Jurkat, Clone E6-1 (cell line): Measurements from ENCODE around the gene TECTA.
"Not testable (repeated sequence)": the region's sequence is repeated elsewhere in the genome, so short reads cannot be mapped to it uniquely, and the experiment has no call there.

ENCODE experiments used
- DNase-seq: peaks from one replicate; pipeline ENCODE4 v3.0.0-alpha.2; 2011; ENCODE audit warnings: low read depth, low spot score
- H3K4me3 ChIP-seq: 2 replicates; pipeline ENCODE4 v1.5.1; 2011; ENCODE audit warnings: mild to moderate bottlenecking, low read length, control low read depth, moderate library complexity

Gene TECTA

DNA sequence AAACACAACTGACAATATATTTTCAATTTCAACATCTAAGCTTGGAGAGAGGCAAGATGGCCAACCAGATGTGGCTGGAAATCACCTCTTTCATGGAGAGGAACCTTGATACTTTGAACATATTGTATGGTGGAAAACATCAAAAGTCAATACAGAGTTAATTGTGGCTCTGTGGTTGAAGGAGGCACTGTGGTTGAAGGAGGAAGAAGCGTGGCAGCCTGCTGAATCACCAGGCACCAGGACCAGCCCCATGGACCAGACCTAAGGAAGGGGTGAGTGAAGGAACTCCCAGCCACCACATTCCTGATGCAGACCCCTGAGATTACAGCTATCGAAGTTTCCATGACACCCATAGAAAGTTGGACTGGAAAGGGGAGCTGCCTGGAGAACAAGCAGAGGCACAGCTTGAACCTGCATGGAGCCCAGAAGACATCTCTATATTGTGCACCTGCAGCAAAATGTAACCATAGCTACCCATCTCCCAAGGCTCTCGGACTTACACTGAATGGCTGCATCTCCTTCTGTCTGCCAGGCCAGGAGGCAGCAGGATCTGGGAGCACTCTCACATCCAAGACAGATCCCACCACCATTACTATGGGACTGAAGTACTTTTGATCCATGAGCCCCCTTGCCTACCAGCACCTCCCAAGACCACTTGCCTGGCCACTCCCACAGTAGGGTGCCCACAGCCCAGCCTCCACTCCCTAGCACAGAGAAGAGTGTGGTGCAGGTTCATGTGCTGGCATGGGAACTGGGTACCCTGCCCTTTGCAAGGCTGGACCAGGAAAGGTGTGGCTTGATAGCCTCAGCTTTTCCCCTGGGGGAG, 111.7 kb downstream of the TECTA start:
- H3K4me3 ChIP-seq: no peak overlapping the region
- DNase-seq: no peak

DNA sequence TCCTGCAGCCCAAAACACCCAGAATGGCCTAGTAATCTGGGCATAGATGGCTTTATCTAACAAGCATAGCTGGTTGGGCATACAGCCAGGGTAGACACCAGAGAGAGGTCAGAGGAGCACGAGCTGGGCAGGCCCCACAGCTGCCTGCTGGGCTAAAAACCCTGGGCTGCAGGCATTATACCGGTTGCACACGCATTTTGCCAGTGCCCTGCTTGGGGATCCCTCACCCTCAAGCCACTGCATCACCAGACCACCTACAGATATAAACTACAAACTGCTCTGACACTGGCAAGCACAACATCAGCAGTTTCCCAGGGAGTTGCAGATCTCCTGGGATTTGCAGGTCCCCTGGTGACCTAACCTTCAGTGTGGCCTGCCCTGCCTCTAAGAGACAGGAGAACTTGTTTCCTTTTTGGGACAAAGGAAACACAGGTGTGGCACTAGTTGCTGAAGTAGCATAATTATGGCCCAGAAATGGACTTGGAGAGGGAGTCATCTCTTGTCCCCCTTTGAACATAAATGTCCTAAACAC, 112.4 kb downstream of the TECTA start:
- DNase-seq: no peak
- H3K4me3 ChIP-seq: no peak overlapping the region

DNA sequence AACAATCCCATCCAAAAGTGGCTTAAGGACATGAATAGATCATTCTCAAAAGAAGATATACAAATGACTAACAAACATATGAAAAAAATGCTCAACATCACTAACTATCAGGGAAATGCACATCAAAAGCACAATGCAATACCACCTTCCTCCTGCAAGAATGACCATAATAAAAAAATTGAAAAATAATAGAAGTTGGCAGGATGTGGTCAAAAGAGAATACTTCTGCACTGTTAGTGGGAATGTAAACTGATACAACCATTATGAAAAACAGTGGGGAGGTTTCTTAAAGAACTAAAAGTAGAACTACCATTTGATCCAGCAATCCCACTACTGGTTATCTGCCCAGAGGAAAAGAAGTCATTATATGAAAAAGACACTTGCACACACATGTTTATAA, 113.8 kb downstream of the TECTA start:
- no peak for DNase-seq
- no peak overlapping the region for H3K4me3 ChIP-seq

DNA sequence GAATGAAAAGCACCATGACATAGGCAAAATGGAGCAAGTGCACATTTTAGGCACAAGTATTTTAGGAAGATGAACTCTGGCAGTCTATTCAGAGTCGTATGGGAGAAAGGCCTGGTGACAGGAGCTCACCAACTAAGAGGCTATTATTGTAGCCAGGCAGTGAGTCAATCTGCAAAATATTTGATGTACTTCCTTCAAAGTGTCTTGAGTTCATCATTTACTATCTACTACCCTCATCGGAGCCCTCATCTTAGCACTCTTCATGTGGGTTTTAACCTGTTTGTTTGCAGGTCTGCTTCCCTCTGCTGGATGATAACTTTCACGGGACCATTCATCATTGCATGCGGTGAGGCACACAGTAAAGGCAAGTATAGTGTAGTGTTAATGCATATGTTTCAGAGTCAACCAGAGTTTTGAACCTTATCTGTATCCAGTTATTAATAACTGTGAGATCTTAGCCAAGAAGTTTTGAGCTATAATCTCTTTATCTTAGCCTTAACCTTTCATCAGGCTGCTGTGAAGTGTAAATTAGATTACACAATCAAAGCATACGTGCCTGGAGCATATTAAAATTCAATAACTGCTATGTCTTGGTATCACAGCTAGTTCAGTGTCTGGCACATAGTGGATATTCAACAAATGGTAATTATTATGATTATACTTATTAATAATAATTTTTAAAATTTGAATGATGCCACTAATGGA, 120.6 kb downstream of the TECTA start:
- DNase-seq: no peak
- H3K4me3 ChIP-seq: no peak overlapping the region

DNA sequence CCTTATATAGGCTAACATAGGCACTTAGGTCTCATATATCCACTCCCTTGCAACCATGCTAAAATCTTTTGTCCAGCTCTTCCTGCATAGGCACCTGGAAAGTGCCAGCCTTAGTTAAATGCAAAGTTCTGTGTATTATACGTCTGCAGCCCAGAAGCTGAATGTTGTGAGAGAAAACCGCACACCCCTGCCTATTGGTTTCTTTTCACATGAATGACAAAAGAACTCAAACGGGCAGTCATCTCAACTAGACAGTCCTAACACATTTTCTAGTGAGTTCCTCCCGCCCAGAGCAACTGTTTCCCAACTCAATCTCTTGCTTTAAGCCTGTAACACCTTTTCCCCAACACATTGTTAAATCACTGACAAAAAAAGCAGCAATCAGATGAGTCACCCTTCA, 122.1 kb downstream of the TECTA start:
- H3K4me3 ChIP-seq: no peak overlapping the region

DNA sequence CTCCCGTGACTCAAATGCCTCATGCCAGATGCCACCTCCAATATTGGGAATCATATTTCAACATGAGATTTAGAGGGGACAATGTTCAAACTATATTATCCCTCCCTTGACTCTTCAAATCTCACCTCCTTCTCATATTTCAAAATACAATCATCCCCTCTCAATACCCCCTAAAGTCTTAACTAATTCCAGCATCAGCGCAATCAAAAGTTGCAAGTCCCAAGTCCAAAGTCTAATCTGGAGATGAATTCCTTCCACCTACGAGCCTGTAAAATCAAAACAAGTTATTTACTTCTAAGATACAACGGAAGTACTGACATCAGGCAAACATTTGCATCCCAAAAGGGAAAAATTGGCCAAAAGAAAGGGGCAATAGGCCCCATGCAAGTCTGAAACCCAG, 124.3 kb downstream of the TECTA start:
- DNase-seq: no peak
- H3K4me3 ChIP-seq: no peak overlapping the region

More for the DNA sequence above, 122.1 kb downstream of the TECTA start:
- no peak for DNase-seq

DNA sequence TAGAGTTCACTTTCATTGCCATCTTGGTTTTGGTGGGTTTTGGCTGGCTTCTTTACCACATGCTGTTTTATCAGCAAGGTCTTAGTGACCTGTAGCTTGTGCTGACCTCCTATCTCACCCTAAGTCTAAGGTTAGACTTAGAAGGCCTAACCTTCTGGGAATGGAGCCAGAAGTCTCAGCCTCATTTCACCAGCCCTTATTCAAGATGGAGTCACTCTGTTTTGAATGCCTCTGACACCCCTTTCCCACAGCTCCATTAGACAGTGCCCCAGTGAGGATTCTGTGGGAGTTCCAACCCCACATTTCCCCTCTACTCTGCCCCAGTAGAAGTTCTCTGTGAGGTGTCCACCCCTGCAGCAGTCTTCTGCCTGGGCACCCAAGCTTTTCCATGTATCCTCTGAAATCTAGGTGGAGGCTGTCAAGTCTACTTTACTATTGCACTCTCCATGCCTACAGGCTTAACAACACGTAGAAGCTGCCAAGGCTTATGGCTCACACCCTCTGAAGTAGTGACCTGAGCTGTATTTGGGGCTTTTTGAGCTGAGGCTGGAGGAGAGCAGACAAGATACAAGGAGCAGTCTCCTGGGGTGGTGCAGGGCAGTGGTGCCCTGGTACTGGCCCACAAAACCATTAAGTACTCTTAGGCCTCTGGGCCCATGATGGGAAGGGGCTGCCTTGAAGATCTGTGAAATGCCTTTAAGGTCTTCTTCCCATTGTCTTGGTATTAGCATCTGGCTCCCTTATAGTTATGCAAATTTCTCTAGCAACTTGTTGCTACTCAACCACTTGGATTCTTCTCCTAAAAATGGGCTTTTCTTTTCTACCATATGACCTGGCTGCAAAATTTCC, 125.6 kb downstream of the TECTA start:
- H3K4me3 ChIP-seq: no peak overlapping the region

DNA sequence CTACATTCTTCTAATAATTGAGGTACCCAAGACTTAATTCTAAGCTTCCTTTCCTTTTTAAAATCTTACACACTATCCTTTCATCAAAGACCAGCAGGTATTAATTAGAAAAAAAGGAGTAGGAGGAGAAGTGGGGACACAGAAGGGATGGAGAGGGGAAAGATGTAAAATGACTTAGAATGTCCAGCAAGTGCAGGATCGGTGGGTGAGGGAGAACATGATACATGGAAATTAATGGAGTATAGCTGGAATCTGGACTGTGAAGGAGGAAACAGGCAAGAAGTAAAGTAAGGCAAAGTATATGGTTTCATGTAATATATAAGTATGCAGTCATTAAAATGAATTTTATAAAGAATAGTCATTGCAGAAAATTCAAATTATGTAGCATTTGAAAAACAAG, 127.8 kb downstream of the TECTA start:
- no peak overlapping the region for H3K4me3 ChIP-seq
- DNase-seq: no peak

More for the DNA sequence above, 125.6 kb downstream of the TECTA start:
- no peak for DNase-seq

DNA sequence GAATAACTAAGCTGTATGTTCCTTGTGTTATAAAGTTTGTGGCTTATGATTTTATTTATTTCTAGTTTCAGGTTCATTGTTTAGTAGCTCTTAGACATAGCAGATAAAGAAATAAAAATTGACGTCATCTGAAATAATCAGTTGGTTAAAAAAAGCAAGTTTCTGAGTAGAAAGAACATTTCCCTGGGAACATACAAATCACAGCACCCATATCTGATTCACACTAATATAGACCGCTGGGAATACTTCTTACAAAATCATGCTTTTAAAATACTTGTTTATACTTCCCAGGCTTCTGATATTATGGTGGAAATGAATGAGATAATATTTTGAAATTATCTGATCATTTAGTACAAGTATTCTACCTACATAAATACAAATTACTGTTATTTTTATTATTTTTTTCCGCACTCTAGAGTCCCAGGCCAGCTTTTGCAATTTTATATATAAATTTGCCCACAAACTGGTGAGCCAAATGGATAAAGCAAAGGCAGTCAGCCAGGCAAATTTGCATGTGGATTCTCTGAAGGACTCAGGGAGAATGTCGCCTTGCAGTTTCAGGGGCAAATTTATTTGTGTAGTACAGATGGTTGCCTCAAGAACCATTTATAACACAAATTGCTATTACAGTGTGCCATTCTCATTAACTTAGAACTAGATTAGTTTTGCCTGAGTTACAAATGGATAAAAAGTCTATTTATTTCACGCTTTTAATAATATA, 128.6 kb downstream of the TECTA start:
- no peak overlapping the region for H3K4me3 ChIP-seq

DNA sequence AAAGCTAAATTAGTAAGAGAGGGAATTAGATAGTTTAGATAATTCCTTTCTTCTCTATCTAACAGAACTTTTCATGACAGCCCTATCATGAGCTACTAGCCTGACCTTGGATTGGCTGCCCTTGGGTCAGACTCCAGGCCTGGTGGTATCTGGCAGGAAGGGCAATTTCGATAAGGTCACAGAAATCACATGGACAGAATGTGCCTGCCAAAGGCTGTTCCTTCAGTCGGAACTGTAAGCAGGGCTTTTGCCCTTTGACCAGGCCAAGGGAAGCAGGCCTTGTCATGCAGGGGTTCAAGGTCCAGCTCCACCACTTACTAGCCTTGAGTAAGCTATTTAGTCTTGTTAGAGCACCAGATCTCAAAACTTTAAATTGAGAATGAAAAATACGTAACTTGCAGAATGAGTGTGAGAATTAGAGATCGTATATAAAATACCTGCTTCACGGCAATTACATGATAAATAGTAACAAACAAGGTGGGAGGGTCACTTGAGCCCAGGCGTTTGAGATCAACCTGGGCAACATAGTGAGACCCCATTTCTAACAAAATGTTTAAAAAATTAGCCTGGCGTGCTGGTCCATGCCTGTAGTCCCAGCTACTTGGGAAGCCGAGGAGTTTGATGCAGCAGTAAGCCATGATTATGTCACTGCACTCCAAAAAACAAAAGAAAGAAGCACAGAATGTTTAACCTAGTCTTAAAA, 130.7 kb downstream of the TECTA start:
- no peak for DNase-seq
- no peak overlapping the region for H3K4me3 ChIP-seq

More for the DNA sequence above, 128.6 kb downstream of the TECTA start:
- DNase-seq: no peak

DNA sequence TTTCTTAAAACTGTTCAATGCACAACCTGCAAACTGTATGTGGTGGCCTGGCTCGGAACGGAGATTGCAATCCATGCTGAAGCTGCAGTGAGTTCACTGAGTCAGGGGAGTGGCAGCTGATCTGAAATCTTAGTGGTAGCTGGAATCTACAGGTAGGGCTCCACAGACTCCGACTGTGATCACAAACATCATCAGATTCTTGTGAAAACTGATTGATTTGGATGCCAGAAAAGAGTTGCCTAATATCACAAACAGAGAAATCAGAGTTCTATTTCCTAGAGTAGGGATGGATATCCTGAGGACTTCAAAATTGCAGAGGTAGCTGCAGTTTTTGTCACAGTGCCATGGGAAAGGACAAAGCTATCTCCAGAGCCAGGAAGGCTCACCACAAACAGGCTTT, 134.0 kb downstream of the TECTA start:
- H3K4me3 ChIP-seq: no peak overlapping the region
- DNase-seq: no peak

DNA sequence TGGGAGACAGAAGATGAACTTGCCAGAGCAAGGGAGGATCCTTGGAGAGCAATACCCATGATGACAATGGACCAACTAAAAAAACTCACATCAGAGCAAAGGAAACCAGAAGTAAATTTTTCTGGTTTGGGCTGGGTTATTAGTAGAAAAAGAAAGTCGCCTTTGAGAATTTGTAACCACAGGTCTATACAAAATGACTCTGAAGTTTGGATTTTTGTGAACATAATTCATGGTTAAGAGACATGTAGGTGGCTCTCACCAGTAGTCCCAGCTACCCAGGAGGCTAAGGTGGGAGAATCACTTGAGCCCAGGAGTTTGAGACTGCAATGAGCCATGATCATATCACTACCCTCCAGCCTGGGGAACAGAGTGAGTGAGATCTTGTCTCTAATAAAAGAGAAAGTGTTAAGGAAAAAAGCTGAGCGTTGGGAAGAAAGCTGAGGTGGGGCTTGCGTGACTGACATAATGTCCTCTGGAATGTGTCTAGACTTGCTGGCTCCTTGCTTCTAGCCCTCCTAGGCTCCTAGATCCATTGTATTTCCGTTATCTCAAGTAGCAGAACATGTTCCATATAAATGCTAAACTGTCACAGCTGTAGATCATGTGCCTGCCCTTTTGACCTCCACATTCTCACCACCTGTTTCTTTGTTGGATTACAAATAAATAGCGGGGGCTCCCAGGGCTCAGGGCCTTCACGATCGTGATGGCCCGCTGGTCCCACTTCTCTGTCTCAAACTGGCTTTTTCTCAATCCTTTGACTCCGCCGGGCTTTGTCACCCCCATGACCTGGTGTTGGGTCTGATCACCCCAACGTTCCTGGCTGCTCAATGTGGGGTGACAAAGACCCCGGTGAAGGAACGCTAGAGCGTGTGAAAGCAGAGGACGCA, 135.3 kb downstream of the TECTA start:
- H3K4me3 ChIP-seq: no peak overlapping the region
- DNase-seq: no peak

DNA sequence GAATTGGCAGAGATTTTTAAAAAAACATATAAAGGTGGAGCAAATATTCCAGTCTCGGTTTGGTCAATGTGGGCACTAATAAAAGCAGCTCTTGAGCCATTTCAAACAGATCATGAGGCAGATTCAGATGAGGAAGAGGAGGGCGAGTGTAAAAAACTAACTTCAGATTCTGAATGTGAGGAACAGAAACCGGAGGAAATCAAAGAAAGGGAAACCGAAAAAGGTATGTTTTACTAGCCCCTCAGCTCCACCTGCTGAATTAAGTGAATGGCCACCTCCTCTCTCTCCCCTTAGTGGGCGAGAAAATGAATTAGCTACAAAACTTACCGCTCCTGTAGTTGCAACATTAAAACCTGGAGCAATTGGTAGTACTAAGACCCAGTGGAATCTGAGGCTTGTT, 136.2 kb downstream of the TECTA start:
- DNase-seq, H3K4me3 ChIP-seq: not testable (repeated sequence)

DNA sequence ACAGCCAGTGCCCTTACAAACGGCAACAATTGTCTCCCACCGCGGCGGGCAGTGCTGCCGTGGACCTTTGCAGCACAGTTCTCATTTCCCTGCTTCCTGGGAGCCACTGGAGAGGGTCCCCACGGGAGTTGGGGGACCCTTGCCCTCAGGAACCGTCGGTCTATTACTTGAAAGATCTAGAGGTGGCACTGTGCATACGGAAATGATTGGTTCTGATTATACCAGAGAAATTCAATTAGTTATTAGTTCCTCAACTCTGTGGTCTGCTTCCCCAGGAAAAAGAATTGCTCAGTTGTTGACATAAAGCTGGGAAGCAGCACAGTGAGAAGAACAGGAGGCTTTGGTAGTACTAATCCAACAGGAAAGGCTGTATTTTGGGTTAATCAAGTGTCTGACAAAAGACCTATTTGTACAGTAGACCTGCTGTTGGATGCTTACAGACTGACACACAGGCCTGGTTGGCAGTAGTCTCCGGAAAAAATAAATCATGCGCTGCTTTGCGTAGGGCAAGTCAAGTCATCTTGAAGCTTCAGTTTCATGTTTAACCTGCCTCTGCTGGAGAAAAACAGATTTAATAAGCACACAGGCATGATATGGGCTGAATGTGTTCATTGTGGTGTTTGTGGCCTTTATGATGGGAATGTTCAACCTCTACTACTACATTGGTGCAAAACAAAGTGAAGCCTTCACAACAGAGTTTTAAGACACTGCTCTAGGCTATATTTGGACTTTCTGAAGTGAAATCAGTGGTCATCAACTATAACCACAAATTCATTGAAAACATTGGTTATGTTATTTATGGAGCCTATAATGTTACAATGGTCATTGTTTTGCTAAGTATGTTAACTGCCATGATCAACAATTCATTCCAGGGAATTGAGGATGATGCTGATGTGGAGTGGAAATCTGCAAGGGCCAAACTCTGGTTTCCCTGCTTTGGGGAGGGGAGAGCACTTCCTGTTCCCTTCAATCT, 136.9 kb downstream of the TECTA start:
- no peak overlapping the region for H3K4me3 ChIP-seq
- DNase-seq: no peak

DNA sequence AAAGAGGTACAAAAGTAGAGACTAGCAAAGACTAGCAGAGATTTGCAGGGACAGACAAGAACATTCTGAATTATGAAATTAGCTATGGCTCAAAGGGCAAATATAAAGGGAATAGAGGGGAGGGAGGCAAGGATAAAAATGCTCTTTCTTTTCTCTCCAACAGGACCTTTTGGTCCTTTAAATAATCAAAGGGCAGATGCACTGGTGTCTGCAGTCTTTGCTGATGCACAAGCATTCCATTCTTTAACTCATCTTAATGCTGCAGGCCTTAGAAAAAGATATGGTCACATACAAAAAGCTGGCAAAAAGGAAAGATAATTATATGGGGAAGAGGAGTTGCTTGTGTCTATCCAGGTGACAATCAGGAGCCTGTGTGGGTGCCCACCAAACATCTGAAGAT, 137.9 kb downstream of the TECTA start:
- DNase-seq: no peak
- no peak overlapping the region for H3K4me3 ChIP-seq

DNA sequence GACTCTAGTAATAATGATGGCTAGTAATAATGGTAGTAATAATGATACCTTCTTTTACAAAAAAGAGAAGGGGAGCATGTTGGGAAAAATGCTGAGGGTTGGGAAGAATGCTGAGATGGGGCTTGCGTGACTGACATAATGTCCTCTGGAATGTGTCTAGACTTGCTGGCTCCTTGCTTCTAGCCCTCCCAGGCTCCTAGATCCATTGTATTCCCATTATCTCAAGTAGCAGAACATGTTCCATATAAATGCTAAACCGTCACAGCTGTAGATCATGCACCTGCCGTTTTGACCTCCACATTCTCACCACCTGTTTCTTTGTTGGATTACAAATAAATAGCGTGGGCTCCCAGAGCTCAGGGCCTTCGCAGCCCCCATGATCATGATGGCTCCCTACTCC, 139.0 kb downstream of the TECTA start:
- not testable (repeated sequence) for DNase-seq, H3K4me3 ChIP-seq
